GM12878 (cell line): Measurements from ENCODE around the gene SH2D3A. TPM values are rescaled to one million over a fixed set of nuclear protein-coding genes. Genes with fewer than 3 reads are reported as not detected.
A peak's percentile ranks its signal among the peaks of the same experiment; 100 is the strongest.

ENCODE experiments used
- ATF7 ChIP-seq: fragments of 450-650 bp; IDR thresholded peaks from 2 replicates; pipeline ENCODE4 v1.6.1; 2016; ENCODE audit warnings: low read depth, mild to moderate bottlenecking
- E2F4 ChIP-seq: IDR thresholded peaks from 2 replicates; pipeline ENCODE4 v1.6.1; 2012; ENCODE audit warnings: low read depth, low read length, improper control_type of control experiment
- KDM1A ChIP-seq: fragments of 200-600 bp; sonication (generic); IDR thresholded peaks from 2 replicates; pipeline ENCODE4 v1.6.1; 2016; ENCODE audit warnings: borderline replicate concordance
- PAX5 ChIP-seq: IDR thresholded peaks from 2 replicates; pipeline ENCODE4 v1.6.1; 2011; ENCODE audit warnings: low read depth, low read length, borderline replicate concordance
- WRNIP1 ChIP-seq: IDR thresholded peaks from 2 replicates; pipeline ENCODE4 v1.6.1; 2011; ENCODE audit warnings: low read depth, low read length, improper control_type of control experiment, borderline replicate concordance
- ZBTB40 ChIP-seq: fragments of 450-650 bp; IDR thresholded peaks from 2 replicates; pipeline ENCODE4 v1.6.1; 2016; ENCODE audit warnings: mild to moderate bottlenecking, moderate library complexity, borderline replicate concordance
- polyA plus RNA-seq, 11 experiments: library from polyadenylated mRNA; depleted of rRNA in 4 of 11; unstranded in 6 of 11; stranded (reverse) in 5 of 11; fragments of >200 nt; fragmentation: Nextera tagmentation in 4 of 11; fragmentation: Illumina TruSeq in 1 of 11; extraction: Ambion mirVana in 4 of 11; extraction: Trizol in 1 of 11; gene quantifications; 1 replicate in 1 of 11; 2 replicates in 10 of 11; pipeline versions ENCODE4 v1.2.1 to v1.2.3, GENCODE V29; 2011 to 2016; ENCODE audit warnings: inconsistent platforms in 2 of 11, missing spikeins in 2 of 11, low read depth in 1 of 11
- total RNA-seq, 4 experiments: library from RNA; depleted of rRNA in 3 of 4; stranded (reverse); fragments of >200 nt in 3 of 4; fragmentation: Illumina TruSeq in 1 of 4; extraction: Trizol in 1 of 4; gene quantifications; 2 replicates each; pipeline versions ENCODE4 v1.2.1 to v1.2.3, GENCODE V29; 2013 to 2021
- TF ChIP-seq, protein P1 (sequence below): IDR thresholded peaks from 2 replicates; pipeline ENCODE4 v1.6.1; 2012; ENCODE audit warnings: mild to moderate bottlenecking, low read depth, low read length
- TF ChIP-seq, protein P2 (sequence below): IDR thresholded peaks from 2 replicates; pipeline ENCODE4 v1.6.1; 2011; ENCODE audit warnings: low read depth, low read length, improper control_type of control experiment, borderline replicate concordance
- TF ChIP-seq, protein P3 (sequence below): fragments of 450-650 bp; IDR thresholded peaks from 2 replicates; pipeline ENCODE4 v1.6.1; 2017; ENCODE audit warnings: mild to moderate bottlenecking, moderate library complexity
- TF ChIP-seq, protein P4 (sequence below): fragments of 450-650 bp; IDR thresholded peaks from 2 replicates; pipeline ENCODE4 v1.6.1; 2016; ENCODE audit warnings: mild to moderate bottlenecking

Gene SH2D3A
- total and polyA plus RNA-seq, 10 of the 15 experiments (the other 5 are each of a cell fraction or from before 2014, with no cell fraction given), result 0.77 to 24.4 (median 9.5) TPM

DNA sequence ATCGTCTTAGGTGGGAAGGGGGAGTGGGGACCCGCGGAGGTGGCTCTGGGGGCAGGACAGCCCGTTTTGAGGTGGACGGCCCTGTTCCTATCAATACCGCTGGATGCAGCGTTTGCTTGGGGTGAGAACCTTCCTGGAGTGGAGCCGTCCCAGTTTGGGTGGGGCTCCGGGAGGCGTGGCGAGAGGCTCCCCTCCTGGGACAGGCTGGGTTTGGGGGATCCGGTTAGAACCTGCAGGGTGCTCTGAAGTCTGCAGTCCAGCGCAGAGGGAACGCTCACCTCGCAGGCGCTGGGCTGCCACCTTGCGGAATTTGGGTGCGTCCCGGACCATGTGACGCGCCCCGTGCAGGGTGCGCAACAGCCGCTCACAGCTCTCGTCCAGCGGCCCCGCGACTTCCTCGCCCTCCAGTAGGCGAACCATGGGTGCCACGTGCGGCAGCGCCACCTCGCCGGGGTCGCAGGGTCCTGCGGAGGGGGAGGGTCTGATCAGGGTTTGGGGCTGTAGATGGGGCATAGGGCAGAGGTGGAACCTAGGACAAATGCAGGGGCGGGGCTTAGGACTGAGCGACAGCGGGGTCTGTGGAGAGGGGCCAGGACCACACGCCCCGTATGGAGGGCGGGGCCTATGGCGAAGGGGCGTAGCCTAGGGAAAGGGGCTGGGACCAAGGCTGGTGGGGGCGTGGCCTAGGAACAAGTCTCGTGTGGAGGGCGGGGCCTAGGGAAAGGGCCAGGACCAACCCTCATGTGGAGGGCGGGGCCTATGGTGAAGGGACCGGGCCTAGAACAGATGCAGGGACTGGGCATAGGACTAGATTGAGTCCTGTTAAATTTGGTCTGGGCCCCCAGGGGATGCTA is 13.8 kb downstream of the SH2D3A start (continued):
- no peak for TF ChIP-seq E2F4
- peak; percentile 35; the same call in 1 of the 2 replicates for TF ChIP-seq PAX5
- TF ChIP-seq WRNIP1, result no peak
- TF ChIP-seq, protein P1, sequence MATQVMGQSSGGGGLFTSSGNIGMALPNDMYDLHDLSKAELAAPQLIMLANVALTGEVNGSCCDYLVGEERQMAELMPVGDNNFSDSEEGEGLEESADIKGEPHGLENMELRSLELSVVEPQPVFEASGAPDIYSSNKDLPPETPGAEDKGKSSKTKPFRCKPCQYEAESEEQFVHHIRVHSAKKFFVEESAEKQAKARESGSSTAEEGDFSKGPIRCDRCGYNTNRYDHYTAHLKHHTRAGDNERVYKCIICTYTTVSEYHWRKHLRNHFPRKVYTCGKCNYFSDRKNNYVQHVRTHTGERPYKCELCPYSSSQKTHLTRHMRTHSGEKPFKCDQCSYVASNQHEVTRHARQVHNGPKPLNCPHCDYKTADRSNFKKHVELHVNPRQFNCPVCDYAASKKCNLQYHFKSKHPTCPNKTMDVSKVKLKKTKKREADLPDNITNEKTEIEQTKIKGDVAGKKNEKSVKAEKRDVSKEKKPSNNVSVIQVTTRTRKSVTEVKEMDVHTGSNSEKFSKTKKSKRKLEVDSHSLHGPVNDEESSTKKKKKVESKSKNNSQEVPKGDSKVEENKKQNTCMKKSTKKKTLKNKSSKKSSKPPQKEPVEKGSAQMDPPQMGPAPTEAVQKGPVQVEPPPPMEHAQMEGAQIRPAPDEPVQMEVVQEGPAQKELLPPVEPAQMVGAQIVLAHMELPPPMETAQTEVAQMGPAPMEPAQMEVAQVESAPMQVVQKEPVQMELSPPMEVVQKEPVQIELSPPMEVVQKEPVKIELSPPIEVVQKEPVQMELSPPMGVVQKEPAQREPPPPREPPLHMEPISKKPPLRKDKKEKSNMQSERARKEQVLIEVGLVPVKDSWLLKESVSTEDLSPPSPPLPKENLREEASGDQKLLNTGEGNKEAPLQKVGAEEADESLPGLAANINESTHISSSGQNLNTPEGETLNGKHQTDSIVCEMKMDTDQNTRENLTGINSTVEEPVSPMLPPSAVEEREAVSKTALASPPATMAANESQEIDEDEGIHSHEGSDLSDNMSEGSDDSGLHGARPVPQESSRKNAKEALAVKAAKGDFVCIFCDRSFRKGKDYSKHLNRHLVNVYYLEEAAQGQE, result no peak
- TF ChIP-seq, protein P2, sequence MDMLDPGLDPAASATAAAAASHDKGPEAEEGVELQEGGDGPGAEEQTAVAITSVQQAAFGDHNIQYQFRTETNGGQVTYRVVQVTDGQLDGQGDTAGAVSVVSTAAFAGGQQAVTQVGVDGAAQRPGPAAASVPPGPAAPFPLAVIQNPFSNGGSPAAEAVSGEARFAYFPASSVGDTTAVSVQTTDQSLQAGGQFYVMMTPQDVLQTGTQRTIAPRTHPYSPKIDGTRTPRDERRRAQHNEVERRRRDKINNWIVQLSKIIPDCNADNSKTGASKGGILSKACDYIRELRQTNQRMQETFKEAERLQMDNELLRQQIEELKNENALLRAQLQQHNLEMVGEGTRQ, result peak; percentile 68
- TF ChIP-seq, protein P3, sequence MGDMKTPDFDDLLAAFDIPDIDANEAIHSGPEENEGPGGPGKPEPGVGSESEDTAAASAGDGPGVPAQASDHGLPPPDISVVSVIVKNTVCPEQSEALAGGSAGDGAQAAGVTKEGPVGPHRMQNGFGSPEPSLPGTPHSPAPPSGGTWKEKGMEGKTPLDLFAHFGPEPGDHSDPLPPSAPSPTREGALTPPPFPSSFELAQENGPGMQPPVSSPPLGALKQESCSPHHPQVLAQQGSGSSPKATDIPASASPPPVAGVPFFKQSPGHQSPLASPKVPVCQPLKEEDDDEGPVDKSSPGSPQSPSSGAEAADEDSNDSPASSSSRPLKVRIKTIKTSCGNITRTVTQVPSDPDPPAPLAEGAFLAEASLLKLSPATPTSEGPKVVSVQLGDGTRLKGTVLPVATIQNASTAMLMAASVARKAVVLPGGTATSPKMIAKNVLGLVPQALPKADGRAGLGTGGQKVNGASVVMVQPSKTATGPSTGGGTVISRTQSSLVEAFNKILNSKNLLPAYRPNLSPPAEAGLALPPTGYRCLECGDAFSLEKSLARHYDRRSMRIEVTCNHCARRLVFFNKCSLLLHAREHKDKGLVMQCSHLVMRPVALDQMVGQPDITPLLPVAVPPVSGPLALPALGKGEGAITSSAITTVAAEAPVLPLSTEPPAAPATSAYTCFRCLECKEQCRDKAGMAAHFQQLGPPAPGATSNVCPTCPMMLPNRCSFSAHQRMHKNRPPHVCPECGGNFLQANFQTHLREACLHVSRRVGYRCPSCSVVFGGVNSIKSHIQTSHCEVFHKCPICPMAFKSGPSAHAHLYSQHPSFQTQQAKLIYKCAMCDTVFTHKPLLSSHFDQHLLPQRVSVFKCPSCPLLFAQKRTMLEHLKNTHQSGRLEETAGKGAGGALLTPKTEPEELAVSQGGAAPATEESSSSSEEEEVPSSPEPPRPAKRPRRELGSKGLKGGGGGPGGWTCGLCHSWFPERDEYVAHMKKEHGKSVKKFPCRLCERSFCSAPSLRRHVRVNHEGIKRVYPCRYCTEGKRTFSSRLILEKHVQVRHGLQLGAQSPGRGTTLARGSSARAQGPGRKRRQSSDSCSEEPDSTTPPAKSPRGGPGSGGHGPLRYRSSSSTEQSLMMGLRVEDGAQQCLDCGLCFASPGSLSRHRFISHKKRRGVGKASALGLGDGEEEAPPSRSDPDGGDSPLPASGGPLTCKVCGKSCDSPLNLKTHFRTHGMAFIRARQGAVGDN, result peak; percentile 83
- no peak for TF ChIP-seq ZBTB40
- TF ChIP-seq KDM1A, result no peak
- TF ChIP-seq, protein P4, sequence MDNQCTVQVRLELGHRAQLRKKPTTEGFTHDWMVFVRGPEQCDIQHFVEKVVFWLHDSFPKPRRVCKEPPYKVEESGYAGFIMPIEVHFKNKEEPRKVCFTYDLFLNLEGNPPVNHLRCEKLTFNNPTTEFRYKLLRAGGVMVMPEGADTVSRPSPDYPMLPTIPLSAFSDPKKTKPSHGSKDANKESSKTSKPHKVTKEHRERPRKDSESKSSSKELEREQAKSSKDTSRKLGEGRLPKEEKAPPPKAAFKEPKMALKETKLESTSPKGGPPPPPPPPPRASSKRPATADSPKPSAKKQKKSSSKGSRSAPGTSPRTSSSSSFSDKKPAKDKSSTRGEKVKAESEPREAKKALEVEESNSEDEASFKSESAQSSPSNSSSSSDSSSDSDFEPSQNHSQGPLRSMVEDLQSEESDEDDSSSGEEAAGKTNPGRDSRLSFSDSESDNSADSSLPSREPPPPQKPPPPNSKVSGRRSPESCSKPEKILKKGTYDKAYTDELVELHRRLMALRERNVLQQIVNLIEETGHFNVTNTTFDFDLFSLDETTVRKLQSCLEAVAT, result no peak
- TF ChIP-seq ATF7, result no peak
